Kidney epithelial cell (primary cell): Measurements from ENCODE around the gene MARK4. TPM values are rescaled to one million over a fixed set of nuclear protein-coding genes. Genes with fewer than 3 reads are reported as not detected.

Source experiments
- DNase-seq: peaks from one replicate; pipeline ENCODE4 v3.0.0-alpha.2; 2010; ENCODE audit warnings: low read depth
- H3K27me3 ChIP-seq: 2 replicates; pipeline ENCODE4 v1.6.0; 2011; ENCODE audit warnings: low read length; ENCODE audit not compliant: control insufficient read depth, insufficient read depth
- H3K36me3 ChIP-seq: 2 replicates; pipeline ENCODE4 v1.5.1; 2011; ENCODE audit warnings: low read length; ENCODE audit not compliant: control insufficient read depth, insufficient read depth
- H3K4me3 ChIP-seq: 2 replicates; pipeline ENCODE4 v1.5.1; 2011; ENCODE audit warnings: low read depth, mild to moderate bottlenecking, control low read depth, low read length
- total RNA-seq: library from RNA; depleted of rRNA; stranded (reverse); fragments of >200 nt; gene quantifications from 2 replicates; pipeline ENCODE4 v1.2.3, GENCODE V29; 2015
- TF ChIP-seq, protein P1 (sequence below): IDR thresholded peaks from 2 replicates; pipeline ENCODE4 v1.5.1; 2011; ENCODE audit warnings: mild to moderate bottlenecking, moderate library complexity, low read length, control low read depth, inconsistent platforms; ENCODE audit not compliant: insufficient read depth, poor library complexity, severe bottlenecking

MARK4 gene
- total RNA-seq, 1 donor from 2014 or later: 21.9 TPM

DNA sequence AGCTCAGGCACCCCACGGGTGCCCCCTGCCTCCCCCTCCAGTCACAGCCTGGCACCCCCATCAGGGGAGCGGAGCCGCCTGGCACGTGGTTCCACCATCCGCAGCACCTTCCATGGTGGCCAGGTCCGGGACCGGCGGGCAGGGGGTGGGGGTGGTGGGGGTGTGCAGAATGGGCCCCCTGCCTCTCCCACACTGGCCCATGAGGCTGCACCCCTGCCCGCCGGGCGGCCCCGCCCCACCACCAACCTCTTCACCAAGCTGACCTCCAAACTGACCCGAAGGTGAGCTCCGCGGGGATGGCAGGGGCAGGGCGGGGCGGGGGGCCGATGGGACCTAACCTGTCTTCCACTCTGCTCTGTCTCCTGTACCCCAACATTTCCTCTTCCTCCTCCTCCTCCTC lies 46.6 kb downstream of the MARK4 start:
- no peak overlapping the region for H3K4me3 ChIP-seq
- DNase-seq: no peak
- no peaks in the 10 kb centered on the region for H3K36me3 ChIP-seq
- H3K27me3 ChIP-seq: no peaks in the 10 kb centered on the region
- TF ChIP-seq, protein P1, sequence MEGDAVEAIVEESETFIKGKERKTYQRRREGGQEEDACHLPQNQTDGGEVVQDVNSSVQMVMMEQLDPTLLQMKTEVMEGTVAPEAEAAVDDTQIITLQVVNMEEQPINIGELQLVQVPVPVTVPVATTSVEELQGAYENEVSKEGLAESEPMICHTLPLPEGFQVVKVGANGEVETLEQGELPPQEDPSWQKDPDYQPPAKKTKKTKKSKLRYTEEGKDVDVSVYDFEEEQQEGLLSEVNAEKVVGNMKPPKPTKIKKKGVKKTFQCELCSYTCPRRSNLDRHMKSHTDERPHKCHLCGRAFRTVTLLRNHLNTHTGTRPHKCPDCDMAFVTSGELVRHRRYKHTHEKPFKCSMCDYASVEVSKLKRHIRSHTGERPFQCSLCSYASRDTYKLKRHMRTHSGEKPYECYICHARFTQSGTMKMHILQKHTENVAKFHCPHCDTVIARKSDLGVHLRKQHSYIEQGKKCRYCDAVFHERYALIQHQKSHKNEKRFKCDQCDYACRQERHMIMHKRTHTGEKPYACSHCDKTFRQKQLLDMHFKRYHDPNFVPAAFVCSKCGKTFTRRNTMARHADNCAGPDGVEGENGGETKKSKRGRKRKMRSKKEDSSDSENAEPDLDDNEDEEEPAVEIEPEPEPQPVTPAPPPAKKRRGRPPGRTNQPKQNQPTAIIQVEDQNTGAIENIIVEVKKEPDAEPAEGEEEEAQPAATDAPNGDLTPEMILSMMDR: no peak

DNA sequence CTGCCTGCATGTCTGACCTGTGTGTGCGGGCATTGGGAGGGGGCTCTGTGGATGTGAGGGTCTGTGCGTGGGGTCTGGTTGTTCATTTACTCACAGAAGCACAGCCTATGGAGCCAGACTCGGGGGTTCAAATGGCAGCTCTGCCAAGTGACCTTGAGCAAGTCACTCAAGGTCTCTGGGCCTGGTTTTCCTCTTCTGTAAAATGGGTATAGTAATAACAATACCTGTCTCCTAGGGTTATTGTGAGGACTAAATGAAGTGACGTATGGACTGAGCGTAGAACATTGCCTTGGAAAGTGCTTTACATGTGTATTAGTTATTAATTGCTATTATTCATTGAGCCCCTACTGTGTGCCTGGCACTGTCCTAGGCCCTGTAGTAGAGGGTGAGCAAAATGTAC lies 47.2 kb downstream of the MARK4 start:
- no peak overlapping the region for H3K4me3 ChIP-seq
- no peak for DNase-seq
- no peaks in the 10 kb centered on the region for H3K36me3 ChIP-seq
- no peaks in the 10 kb centered on the region for H3K27me3 ChIP-seq
- TF ChIP-seq, protein P1: no peak

DNA sequence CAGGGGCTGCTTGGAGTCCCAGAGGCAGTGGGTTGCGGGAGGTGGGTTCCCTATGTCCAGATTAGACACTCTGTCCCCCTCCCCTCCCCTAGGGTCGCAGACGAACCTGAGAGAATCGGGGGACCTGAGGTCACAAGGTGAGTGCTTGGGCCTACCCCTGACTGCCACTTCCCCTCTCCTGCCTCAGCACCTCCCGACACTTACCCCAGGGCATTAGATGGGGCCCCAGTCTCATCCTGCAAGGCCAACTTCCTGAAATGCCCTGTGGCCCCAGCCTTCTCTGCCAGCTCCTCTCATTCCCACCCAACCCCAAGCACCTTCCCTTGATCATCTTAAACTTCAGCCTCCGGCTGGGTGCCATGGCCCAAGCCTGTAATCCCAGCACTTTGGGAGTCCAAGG lies 48.6 kb downstream of the MARK4 start:
- no peaks in the 10 kb centered on the region for H3K36me3 ChIP-seq
- peaks cover 3% of the 10 kb centered on the region for H3K27me3 ChIP-seq
- DNase-seq: no peak
- TF ChIP-seq, protein P1: no peak
- no peak overlapping the region for H3K4me3 ChIP-seq

DNA sequence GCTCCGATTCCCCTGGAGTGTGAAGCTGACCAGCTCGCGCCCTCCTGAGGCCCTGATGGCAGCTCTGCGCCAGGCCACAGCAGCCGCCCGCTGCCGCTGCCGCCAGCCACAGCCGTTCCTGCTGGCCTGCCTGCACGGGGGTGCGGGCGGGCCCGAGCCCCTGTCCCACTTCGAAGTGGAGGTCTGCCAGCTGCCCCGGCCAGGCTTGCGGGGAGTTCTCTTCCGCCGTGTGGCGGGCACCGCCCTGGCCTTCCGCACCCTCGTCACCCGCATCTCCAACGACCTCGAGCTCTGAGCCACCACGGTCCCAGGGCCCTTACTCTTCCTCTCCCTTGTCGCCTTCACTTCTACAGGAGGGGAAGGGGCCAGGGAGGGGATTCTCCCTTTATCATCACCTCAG lies 51.3 kb downstream of the MARK4 start:
- Histone ChIP-seq H3K4me3 (no peak overlapping the region), H3K27me3 (peaks cover 10% of the 10 kb centered on the region), H3K36me3 (no peaks in the 10 kb centered on the region)
- DNase-seq: no peak
- TF ChIP-seq, protein P1: no peak

DNA sequence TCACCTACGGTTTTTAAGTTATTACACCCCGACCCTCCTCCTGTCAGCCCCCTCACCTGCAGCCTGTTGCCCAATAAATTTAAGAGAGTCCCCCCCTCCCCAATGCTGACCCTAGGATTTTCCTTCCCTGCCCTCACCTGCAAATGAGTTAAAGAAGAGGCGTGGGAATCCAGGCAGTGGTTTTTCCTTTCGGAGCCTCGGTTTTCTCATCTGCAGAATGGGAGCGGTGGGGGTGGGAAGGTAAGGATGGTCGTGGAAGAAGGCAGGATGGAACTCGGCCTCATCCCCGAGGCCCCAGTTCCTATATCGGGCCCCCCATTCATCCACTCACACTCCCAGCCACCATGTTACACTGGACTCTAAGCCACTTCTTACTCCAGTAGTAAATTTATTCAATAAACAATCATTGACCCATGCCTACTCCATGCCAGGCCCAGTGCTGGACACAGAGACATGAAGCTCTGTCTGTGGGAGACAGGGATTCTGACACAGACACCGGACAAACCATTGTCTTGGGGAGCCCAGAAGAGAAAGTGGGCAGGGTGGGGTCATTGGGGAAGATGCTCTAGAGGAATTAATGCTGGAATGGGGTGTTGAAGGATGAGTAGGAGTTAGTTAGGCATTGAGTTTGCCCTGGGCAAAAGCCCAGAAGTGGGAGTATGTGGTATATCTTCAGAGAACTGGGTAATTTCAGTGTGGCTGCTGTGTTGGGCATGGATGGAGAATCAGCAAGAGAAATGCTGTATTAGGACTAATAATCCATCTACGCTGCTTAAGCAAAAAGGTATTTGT lies 52.4 kb downstream of the MARK4 start:
- TF ChIP-seq, protein P1: no peak
- H3K27me3 ChIP-seq: peaks cover 10% of the 10 kb centered on the region
- H3K36me3 ChIP-seq: no peaks in the 10 kb centered on the region
- no peak overlapping the region for H3K4me3 ChIP-seq
- no peak for DNase-seq

DNA sequence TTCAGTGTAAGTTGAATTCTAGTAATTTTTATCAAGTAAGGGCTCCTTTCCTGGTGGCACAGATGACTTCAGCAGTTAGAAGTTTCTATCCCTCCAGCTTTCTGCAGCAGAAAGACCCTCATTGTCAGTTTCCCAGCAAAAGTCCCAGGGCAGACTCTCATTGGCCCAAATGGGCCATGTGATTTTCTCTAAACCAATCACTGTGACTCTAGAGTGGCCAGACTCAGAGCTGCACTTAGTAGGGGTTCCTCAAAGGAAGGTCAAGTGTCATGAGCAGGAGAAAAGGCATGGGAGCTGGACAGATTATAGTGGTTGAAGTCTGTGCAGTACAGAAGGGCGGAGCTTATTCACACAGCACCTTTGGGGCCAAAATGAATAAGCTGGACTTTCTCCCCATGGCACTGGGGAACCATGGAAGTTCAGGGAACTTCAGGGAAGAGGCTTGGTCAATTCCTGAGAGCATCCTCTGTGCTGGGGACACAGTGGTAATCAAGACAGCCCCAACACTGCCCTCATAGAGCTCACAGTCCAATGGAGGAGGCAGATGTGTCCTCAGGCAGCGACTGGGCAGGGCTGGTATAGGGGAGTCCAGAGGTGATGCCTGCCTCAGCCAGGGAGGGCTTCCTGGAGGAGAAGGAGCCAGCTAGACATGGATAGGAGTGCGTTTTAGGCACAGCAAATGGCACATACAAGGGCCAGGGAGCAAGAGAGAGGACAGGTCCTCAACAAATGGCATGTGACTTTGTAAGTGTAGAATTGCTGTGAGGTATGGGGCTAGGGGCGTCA lies 53.3 kb downstream of the MARK4 start:
- TF ChIP-seq, protein P1: no peak
- DNase-seq: no peak
- H3K27me3 ChIP-seq: peaks cover 10% of the 10 kb centered on the region
- H3K36me3 ChIP-seq: no peaks in the 10 kb centered on the region
- no peak overlapping the region for H3K4me3 ChIP-seq
